Neural progenitor cell (in vitro differentiated cells): ENCODE data around the gene TCF7.

Source experiments
- EZH2 ChIP-seq: fragments of 200-600 bp; sonication (generic); IDR thresholded peaks from 2 replicates; pipeline ENCODE4 v1.6.1; 2017; ENCODE audit warnings: antibody characterized with exemption, mild to moderate bottlenecking, moderate library complexity
- EZH2phosphoT487 ChIP-seq: fragments of 200-600 bp; sonication (generic); IDR thresholded peaks from 2 replicates; pipeline ENCODE4 v1.6.1; 2017; ENCODE audit warnings: antibody characterized with exemption
- TF ChIP-seq, protein P1 (sequence below): fragments of 200-600 bp; sonication (generic); IDR thresholded peaks from 2 replicates; pipeline ENCODE4 v1.5.1; 2017; ENCODE audit warnings: antibody characterized with exemption, mild to moderate bottlenecking

DNA sequence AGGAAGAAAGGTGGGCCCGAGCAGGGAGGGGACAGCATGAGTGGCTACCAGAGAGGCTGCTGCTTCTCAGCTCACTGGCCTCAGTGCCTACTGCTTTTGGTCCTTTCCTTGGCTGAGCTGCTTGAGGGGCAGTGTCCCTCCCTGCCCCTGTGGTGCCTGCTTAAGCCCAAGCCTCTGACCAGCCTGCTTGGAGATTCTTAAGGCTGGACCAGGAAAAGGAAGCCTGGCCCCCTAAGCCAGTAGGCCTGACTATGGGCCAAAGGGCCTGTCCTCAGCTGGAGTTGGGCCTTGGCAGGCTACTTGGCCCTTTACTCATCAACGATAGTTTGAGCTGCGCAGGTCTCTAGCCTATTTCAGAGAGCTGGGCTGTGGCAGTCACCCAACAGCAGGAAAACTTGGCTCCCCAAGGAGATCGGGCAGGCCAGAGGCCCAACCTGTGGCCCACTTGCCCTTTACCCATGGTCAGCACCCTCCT is 24.9 kb downstream of the TCF7 start:
- TF ChIP-seq, protein P1, sequence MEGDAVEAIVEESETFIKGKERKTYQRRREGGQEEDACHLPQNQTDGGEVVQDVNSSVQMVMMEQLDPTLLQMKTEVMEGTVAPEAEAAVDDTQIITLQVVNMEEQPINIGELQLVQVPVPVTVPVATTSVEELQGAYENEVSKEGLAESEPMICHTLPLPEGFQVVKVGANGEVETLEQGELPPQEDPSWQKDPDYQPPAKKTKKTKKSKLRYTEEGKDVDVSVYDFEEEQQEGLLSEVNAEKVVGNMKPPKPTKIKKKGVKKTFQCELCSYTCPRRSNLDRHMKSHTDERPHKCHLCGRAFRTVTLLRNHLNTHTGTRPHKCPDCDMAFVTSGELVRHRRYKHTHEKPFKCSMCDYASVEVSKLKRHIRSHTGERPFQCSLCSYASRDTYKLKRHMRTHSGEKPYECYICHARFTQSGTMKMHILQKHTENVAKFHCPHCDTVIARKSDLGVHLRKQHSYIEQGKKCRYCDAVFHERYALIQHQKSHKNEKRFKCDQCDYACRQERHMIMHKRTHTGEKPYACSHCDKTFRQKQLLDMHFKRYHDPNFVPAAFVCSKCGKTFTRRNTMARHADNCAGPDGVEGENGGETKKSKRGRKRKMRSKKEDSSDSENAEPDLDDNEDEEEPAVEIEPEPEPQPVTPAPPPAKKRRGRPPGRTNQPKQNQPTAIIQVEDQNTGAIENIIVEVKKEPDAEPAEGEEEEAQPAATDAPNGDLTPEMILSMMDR = no peak
- TF ChIP-seq EZH2phosphoT487 (no peak), EZH2 (no peak)
